NCI-H1436 treated with DMSO at 0.1 percent for 48 hours (cell line): Measurements from ENCODE around the gene TAF11L8.
"Not testable (repeated sequence)": the region's sequence is repeated elsewhere in the genome, so short reads cannot be mapped to it uniquely, and the experiment has no call there.

Experiments
- DNase-seq: peaks from one replicate; lab custom pipeline; 2025; lab: John Stamatoyannopoulos, UW

Gene TAF11L8

DNA sequence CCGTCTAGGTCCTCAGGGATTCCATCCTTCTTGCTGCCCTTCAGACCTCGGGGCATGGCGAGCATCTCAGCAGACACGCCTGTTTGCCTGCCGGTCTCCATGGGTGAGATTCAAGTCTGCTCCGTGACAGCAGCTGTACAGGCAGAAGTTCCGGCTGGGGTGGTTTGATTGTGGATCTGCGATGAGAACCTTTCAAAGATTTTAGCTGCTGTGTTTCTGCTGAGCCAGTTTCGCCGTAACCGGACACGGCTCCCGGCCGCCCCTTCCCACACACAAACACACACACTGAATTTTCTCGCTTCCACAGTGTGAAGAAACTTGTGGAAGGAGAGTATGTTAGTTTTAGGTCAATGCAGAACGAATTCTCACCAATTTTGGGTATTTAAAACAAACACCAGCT lies at the start of gene TAF11L8:
Gene TAF11L8 (minus strand): TSS at position 101 of the 400 bp plus-strand sequence.
- not testable (repeated sequence) for DNase-seq

GRCh38 chr5:17634160-17634559 lies 43.4 kb upstream of the TAF11L8 start, which contains the start of gene TAF11L14:
TAF11L14 (plus strand) TSS chr5:17634460.
- DNase-seq: no peak

DNA sequence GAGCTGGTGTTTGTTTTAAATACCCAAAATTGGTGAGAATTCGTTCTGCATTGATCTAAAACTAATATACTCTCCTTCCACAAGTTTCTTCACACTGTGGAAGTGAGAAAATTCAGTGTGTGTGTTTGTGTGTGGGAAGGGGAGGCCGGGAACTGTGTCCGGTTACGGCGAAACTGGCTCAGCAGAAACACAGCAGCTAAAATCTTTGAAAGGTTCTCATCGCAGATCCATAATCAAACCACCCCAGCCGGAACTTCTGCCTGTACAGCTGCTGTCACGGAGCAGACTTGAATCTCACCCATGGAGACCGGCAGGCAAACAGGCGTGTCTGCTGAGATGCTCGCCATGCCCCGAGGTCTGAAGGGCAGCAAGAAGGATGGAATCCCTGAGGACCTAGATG lies 41.0 kb upstream of the TAF11L8 start, which contains the start of gene TAF11L13:
Gene TAF11L13 (plus strand): TSS at position 301 of the 400 bp plus-strand sequence.
- not testable (repeated sequence) for DNase-seq

GRCh38 chr5:17625686-17626085 lies 34.9 kb upstream of the TAF11L8 start:
- DNase-seq: no peak

GRCh38 chr5:17620627-17621026 lies 29.9 kb upstream of the TAF11L8 start:
- DNase-seq: no peak

GRCh38 chr5:17619354-17619753 lies 28.6 kb upstream of the TAF11L8 start:
- DNase-seq: no peak

DNA sequence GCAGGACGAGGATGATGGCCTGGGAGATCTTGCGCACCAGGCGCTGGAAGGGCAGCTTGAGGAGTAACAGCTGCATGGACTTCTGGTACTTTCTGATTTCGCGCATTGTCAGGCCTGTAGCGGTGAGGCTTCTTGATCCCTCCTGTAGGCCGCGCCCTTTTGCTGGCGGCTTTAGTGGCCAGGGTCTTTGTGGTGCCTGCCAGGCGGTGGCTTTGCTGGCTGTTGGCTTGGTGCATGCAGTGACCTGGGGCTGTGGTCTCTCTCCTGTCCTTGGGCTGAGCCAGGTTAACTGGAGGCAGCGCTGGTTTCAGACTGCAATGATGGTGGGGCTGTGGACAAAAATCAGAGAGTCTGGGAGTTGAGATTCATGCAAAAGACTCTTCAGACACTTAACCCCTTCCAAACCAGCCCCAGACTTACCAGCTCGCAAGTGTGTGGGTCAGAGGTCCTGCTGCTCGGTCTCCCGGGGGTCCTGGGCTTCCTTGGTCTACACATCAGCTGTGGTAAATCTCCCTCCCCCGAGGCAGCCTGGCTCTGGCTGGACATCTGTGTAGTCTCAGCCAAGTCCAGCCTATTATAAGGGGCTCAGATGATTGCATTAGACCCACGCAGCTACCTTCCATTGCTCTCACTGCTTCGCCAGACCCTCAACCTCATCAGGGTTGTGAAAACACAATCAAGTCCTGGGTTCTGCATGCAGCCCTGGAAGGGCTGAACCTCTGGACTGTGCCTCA lies 24.3 kb upstream of the TAF11L8 start:
- DNase-seq: no peak

- not testable (repeated sequence) for DNase-seq
Measured at GRCh38 chr5:17610092-17610491, 19.3 kb upstream of the TAF11L8 start, which contains the start of gene TAF11L12. TAF11L12 (plus strand) TSS chr5:17610392.

- DNase-seq: not testable (repeated sequence)
Measured at GRCh38 chr5:17607461-17607860, 16.7 kb upstream of the TAF11L8 start.

GRCh38 chr5:17604951-17605350 lies 14.2 kb upstream of the TAF11L8 start:
- DNase-seq: no peak

DNA sequence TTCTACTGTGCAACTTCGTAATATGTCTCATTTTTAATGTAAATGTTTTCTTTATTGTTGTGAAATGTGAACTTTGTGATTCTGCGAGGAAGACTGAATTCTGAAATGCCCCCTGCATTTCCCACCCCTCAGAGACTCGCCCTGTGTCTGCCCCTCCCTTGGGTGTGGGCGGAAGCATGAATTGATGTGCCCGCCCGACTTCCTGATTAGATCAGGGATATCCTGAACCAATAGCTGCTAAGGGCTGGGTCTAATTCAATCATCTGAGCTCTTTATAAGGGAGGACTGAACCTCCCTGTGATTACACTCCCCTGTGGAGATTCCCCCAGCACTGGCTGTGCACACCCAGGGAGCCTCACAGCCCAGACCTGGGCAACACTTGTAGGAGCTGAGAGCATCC lies 13.1 kb upstream of the TAF11L8 start, which contains the start of gene TAF11L11:
Gene TAF11L11 (plus strand): TSS at position 304 of the 400 bp plus-strand sequence.
- DNase-seq: not testable (repeated sequence)

DNA sequence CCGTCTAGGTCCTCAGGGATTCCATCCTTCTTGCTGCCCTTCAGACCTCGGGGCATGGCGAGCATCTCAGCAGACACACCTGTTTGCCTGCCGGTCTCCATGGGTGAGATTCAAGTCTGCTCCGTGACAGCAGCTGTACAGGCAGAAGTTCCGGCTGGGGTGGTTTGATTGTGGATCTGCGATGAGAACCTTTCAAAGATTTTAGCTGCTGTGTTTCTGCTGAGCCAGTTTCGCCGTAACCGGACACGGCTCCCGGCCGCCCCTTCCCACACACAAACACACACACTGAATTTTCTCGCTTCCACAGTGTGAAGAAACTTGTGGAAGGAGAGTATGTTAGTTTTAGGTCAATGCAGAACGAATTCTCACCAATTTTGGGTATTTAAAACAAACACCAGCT lies 7.0 kb upstream of the TAF11L8 start, which contains the start of gene TAF11L10:
Gene TAF11L10 (minus strand): TSS at position 101 of the 400 bp plus-strand sequence.
- DNase-seq: not testable (repeated sequence)

DNA sequence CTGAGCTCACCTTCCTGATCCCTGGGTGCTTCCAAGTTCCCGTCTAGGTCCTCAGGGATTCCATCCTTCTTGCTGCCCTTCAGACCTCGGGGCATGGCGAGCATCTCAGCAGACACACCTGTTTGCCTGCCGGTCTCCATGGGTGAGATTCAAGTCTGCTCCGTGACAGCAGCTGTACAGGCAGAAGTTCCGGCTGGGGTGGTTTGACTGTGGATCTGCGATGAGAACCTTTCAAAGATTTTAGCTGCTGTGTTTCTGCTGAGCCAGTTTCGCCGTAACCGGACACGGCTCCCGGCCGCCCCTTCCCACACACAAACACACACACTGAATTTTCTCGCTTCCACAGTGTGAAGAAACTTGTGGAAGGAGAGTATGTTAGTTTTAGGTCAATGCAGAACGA lies 3.5 kb upstream of the TAF11L8 start, which contains the start of gene TAF11L9:
Gene TAF11L9 (minus strand): TSS at position 140 of the 400 bp plus-strand sequence.
- not testable (repeated sequence) for DNase-seq

GRCh38 chr5:17585658-17586057 lies 5.1 kb downstream of the TAF11L8 start, which contains the start of gene TAF11L7:
TAF11L7 (minus strand) TSS chr5:17585758.
- not testable (repeated sequence) for DNase-seq
